ENCODE results near the gene DNAJC11.

Gene DNAJC11

GRCh38 chr1:6621429-6622391, 79.9 kb downstream of the DNAJC11 start:
- Histone ChIP-seq H3K27me3 (replicated peaks in 2 of 5; ENCODE audit: control insufficient read depth in 4 of 5, insufficient read depth in 5 of 5, low read length in 4 of 5) (no peaks in the 10 kb centered on the region), H3K4me3 (ENCODE audit: control insufficient read depth in 1 of 7, extremely low read depth in 1 of 7, insufficient read depth in 4 of 7, low read depth in 2 of 7, low read length in 6 of 7) (no peak overlapping the region), H3K4me1 (ENCODE audit: control extremely low read depth in 1 of 4, control insufficient read depth in 4 of 4, insufficient read depth in 4 of 4, low read length in 3 of 4) (peaks cover 0 to 14% (median 12%) of the 10 kb centered on the region in 4 experiments), H3K36me3 (ENCODE audit: control insufficient read depth in 4 of 4, insufficient read depth in 4 of 4, low read length in 3 of 4) (peaks cover 2 to 45% (median 21%) of the 10 kb centered on the region in 4 experiments), H3K9me3 (ENCODE audit: control extremely low read depth in 1 of 5, control insufficient read depth in 4 of 5, insufficient read depth in 2 of 5, low read depth in 1 of 5, low read length in 4 of 5) (no peaks in the 10 kb centered on the region), H3K27ac (ENCODE audit: insufficient read depth in 1 of 2, low read depth in 1 of 2, low read length in 2 of 2, poor library complexity in 1 of 2, severe bottlenecking in 2 of 2) (no peak overlapping the region)
- DNase-seq: no peak
- WGBS (ENCODE audit: insufficient coverage): 91% methylated on average over 38 of the region's 41 CpGs
- ChIA-PET CTCF (interaction anchor here (1.0 to 1.8 kb wide), 4 partner anchors 11 to 25 kb away, joined by 3 to 4 read pairs (median 3); no protein-coding TSS in a partner anchor), POLR2A (no interaction called here)

GRCh38 chr1:6619045-6619444, 82.6 kb downstream of the DNAJC11 start:
- H3K4me1 ChIP-seq (ENCODE audit: control extremely low read depth in 1 of 4, control insufficient read depth in 4 of 4, insufficient read depth in 4 of 4, low read length in 3 of 4): peaks cover 0 to 8% (median 7%) of the 10 kb centered on the region in 4 experiments
- no peak overlapping the region for H3K4me3 ChIP-seq (ENCODE audit: control insufficient read depth in 1 of 7, extremely low read depth in 1 of 7, insufficient read depth in 4 of 7, low read depth in 2 of 7, low read length in 6 of 7)
- H3K9me3 ChIP-seq (ENCODE audit: control extremely low read depth in 1 of 5, control insufficient read depth in 4 of 5, insufficient read depth in 2 of 5, low read depth in 1 of 5, low read length in 4 of 5): no peaks in the 10 kb centered on the region
- no peak overlapping the region for H3K27ac ChIP-seq (ENCODE audit: insufficient read depth in 1 of 2, low read depth in 1 of 2, low read length in 2 of 2, poor library complexity in 1 of 2, severe bottlenecking in 2 of 2)
- H3K27me3 ChIP-seq (replicated peaks in 2 of 5; ENCODE audit: control insufficient read depth in 4 of 5, insufficient read depth in 5 of 5, low read length in 4 of 5): no peaks in the 10 kb centered on the region
- 100% methylated on average over 3 of the region's 4 CpGs for WGBS (ENCODE audit: insufficient coverage)
- CTCF ChIA-PET: no interaction called here
- POLR2A ChIA-PET: no interaction called here
- peaks cover 2 to 47% (median 21%) of the 10 kb centered on the region in 4 experiments for H3K36me3 ChIP-seq (ENCODE audit: control insufficient read depth in 4 of 4, insufficient read depth in 4 of 4, low read length in 3 of 4)
- DNase-seq: no peak

GRCh38 chr1:6614929-6615785, 86.5 kb downstream of the DNAJC11 start:
- Histone ChIP-seq H3K27ac (ENCODE audit: insufficient read depth in 1 of 2, low read depth in 1 of 2, low read length in 2 of 2, poor library complexity in 1 of 2, severe bottlenecking in 2 of 2) (peak overlapping the region in 1 of 2 experiments; percentile 54), H3K27me3 (replicated peaks in 2 of 5; ENCODE audit: control insufficient read depth in 4 of 5, insufficient read depth in 5 of 5, low read length in 4 of 5) (no peaks in the 10 kb centered on the region), H3K4me1 (ENCODE audit: control extremely low read depth in 1 of 4, control insufficient read depth in 4 of 4, insufficient read depth in 4 of 4, low read length in 3 of 4) (peaks cover 0 to 17% (median 14%) of the 10 kb centered on the region in 4 experiments), H3K36me3 (ENCODE audit: control insufficient read depth in 4 of 4, insufficient read depth in 4 of 4, low read length in 3 of 4) (peaks cover under 1 to 21% (median 6%) of the 10 kb centered on the region in 4 experiments), H3K9me3 (ENCODE audit: control extremely low read depth in 1 of 5, control insufficient read depth in 4 of 5, insufficient read depth in 2 of 5, low read depth in 1 of 5, low read length in 4 of 5) (no peaks in the 10 kb centered on the region), H3K4me3 (ENCODE audit: control insufficient read depth in 1 of 7, extremely low read depth in 1 of 7, insufficient read depth in 4 of 7, low read depth in 2 of 7, low read length in 6 of 7) (peak overlapping the region; percentile 39 to 84 (median 68))
- ChIA-PET POLR2A (no interaction called here), CTCF (interaction anchor here (1.2 to 1.3 kb wide), 2 partner anchors 13 to 34 kb away, joined by 3 read pairs; no protein-coding TSS in a partner anchor)
- WGBS (ENCODE audit: insufficient coverage): under 1% methylated on average over 59 of the region's 82 CpGs
- no peak for DNase-seq

- 0% methylated on average over 46 of the region's 117 CpGs for WGBS (ENCODE audit: insufficient coverage)
- peaks cover 0 to 14% (median 2%) of the 10 kb centered on the region in 4 experiments for H3K36me3 ChIP-seq (ENCODE audit: control insufficient read depth in 4 of 4, insufficient read depth in 4 of 4, low read length in 3 of 4)
- DNase-seq: no peak
- ChIA-PET CTCF (no interaction called here), POLR2A (no interaction called here)
- no peaks in the 10 kb centered on the region for H3K27me3 ChIP-seq (replicated peaks in 2 of 5; ENCODE audit: control insufficient read depth in 4 of 5, insufficient read depth in 5 of 5, low read length in 4 of 5)
- no peaks in the 10 kb centered on the region for H3K9me3 ChIP-seq (ENCODE audit: control extremely low read depth in 1 of 5, control insufficient read depth in 4 of 5, insufficient read depth in 2 of 5, low read depth in 1 of 5, low read length in 4 of 5)
- H3K27ac ChIP-seq (ENCODE audit: insufficient read depth in 1 of 2, low read depth in 1 of 2, low read length in 2 of 2, poor library complexity in 1 of 2, severe bottlenecking in 2 of 2): peak overlapping the region in 1 of 2 experiments; percentile 25
- peaks cover 0 to 17% (median 14%) of the 10 kb centered on the region in 4 experiments for H3K4me1 ChIP-seq (ENCODE audit: control extremely low read depth in 1 of 4, control insufficient read depth in 4 of 4, insufficient read depth in 4 of 4, low read length in 3 of 4)
- H3K4me3 ChIP-seq (ENCODE audit: control insufficient read depth in 1 of 7, extremely low read depth in 1 of 7, insufficient read depth in 4 of 7, low read depth in 2 of 7, low read length in 6 of 7): peak overlapping the region; percentile 64 to 84 (median 77)
These were observed 87.3 kb downstream of the DNAJC11 start for GRCh38 chr1:6614019-6614928.

- 0% methylated on average over 33 of the region's 84 CpGs for WGBS (ENCODE audit: insufficient coverage)
- POLR2A ChIA-PET: no interaction called here
- DNase-seq: peak; percentile 99
- H3K27me3 ChIP-seq (replicated peaks in 2 of 5; ENCODE audit: control insufficient read depth in 4 of 5, insufficient read depth in 5 of 5, low read length in 4 of 5): no peaks in the 10 kb centered on the region
- H3K36me3 ChIP-seq (ENCODE audit: control insufficient read depth in 4 of 4, insufficient read depth in 4 of 4, low read length in 3 of 4): peaks cover 0 to 9% (median under 1%) of the 10 kb centered on the region in 4 experiments
- H3K4me1 ChIP-seq (ENCODE audit: control extremely low read depth in 1 of 4, control insufficient read depth in 4 of 4, insufficient read depth in 4 of 4, low read length in 3 of 4): peaks cover 0 to 17% (median 14%) of the 10 kb centered on the region in 4 experiments
- peak within 1 kb of the TSS in 1 of 2 experiments; percentile 71 for H3K27ac ChIP-seq (ENCODE audit: insufficient read depth in 1 of 2, low read depth in 1 of 2, low read length in 2 of 2, poor library complexity in 1 of 2, severe bottlenecking in 2 of 2)
- H3K9me3 ChIP-seq (ENCODE audit: control extremely low read depth in 1 of 5, control insufficient read depth in 4 of 5, insufficient read depth in 2 of 5, low read depth in 1 of 5, low read length in 4 of 5): no peaks in the 10 kb centered on the region
- CTCF ChIA-PET: no interaction called here
- H3K4me3 ChIP-seq (ENCODE audit: control insufficient read depth in 1 of 7, extremely low read depth in 1 of 7, insufficient read depth in 4 of 7, low read depth in 2 of 7, low read length in 6 of 7): peak within 1 kb of the TSS; percentile 64 to 89 (median 82)
These were observed 88.1 kb downstream of the DNAJC11 start, which contains the start of gene PHF13 for GRCh38 chr1:6613361-6614018. Gene PHF13, plus strand, starts transcription at chr1:6613731. Its CDS starts 336 bp downstream, at chr1:6614067.
